OCI-LY7 (cell line): ENCODE data around the gene SCAMP2. TPM values are rescaled to one million over a fixed set of nuclear protein-coding genes. Genes with fewer than 3 reads are reported as not detected.

Source experiments
- BruUV-seq: library from RNA; stranded (reverse); fragments of 400-500 nt; replicated peaks from 2 replicates; lab custom pipeline; 2021; lab: Mats Ljungman, UMichigan
- CTCF ChIA-PET: fragments of 300-600 bp; sonication (Branson Sonifier 250); formaldehyde crosslinking; loops from one replicate; lab custom pipeline; 2022; ENCODE audit warnings: antibody characterized with exemption; ENCODE audit not compliant: unreplicated experiment; lab: Charles Lee
- POLR2A ChIA-PET: fragments of 300-600 bp; sonication (Branson Sonifier 250); formaldehyde crosslinking; loops from one replicate; lab custom pipeline; 2022; ENCODE audit warnings: antibody characterized with exemption; lab: Charles Lee
- DNase-seq: peaks from one replicate; pipeline ENCODE4 v3.0.0-alpha.2; 2015; ENCODE audit warnings: low spot score
- H2AFZ ChIP-seq: fragments of 200-600 bp; sonication (generic), shearing (Covaris generic); 2 replicates; pipeline ENCODE4 v1.6.1; 2014; ENCODE audit warnings: mild to moderate bottlenecking, antibody characterized with exemption, low read length, moderate library complexity
- H3K27ac ChIP-seq: fragments of 200-600 bp; sonication (generic); 2 replicates; pipeline ENCODE4 v1.5.1; 2014; ENCODE audit warnings: mixed run types, low read depth, mild to moderate bottlenecking, moderate library complexity, low read length, inconsistent platforms; ENCODE audit not compliant: poor library complexity, severe bottlenecking
- H3K36me3 ChIP-seq: fragments of 200-600 bp; sonication (generic); 2 replicates; pipeline ENCODE4 v1.6.1; 2014; ENCODE audit warnings: mild to moderate bottlenecking, antibody characterized with exemption, low read length, moderate library complexity, mixed read lengths; ENCODE audit not compliant: insufficient read depth
- H3K4me1 ChIP-seq: fragments of 200-600 bp; sonication (generic); 2 replicates; pipeline ENCODE4 v1.5.1; 2014; ENCODE audit warnings: mild to moderate bottlenecking, low read length; ENCODE audit not compliant: insufficient read depth, poor library complexity, severe bottlenecking
- H3K4me2 ChIP-seq: fragments of 200-600 bp; sonication (generic); 2 replicates; pipeline ENCODE4 v1.6.1; 2014; ENCODE audit warnings: mild to moderate bottlenecking, low read length
- H3K4me3 ChIP-seq: fragments of 200-600 bp; sonication (generic); 2 replicates; pipeline ENCODE4 v1.5.1; 2014; ENCODE audit warnings: mild to moderate bottlenecking, low read depth, low read length; ENCODE audit not compliant: poor library complexity, severe bottlenecking
- H3K79me2 ChIP-seq: fragments of 200-600 bp; sonication (generic); 2 replicates; pipeline ENCODE4 v1.6.1; 2016; ENCODE audit warnings: low read depth, mild to moderate bottlenecking, low read length, moderate library complexity, mixed read lengths; ENCODE audit not compliant: insufficient read depth
- H3K9me2 ChIP-seq: fragments of 200-600 bp; sonication (generic); 2 replicates; pipeline ENCODE4 v1.6.1; 2016; ENCODE audit warnings: mild to moderate bottlenecking, low read length, mixed read lengths; ENCODE audit not compliant: insufficient read depth
- H3K9me3 ChIP-seq: fragments of 200-600 bp; sonication (generic); 2 replicates; pipeline ENCODE4 v1.6.1; 2014; ENCODE audit warnings: mild to moderate bottlenecking, mixed run types, low read length, mixed read lengths
- H4K20me1 ChIP-seq: fragments of 200-600 bp; sonication (generic); 2 replicates; pipeline ENCODE4 v1.6.1; 2014; ENCODE audit warnings: mild to moderate bottlenecking, antibody characterized with exemption, low read length, moderate library complexity, mixed read lengths; ENCODE audit not compliant: insufficient read depth
- EZH2phosphoT487 ChIP-seq: fragments of 200-600 bp; sonication (generic); IDR thresholded peaks from 2 replicates; pipeline ENCODE4 v1.6.1; 2018; ENCODE audit warnings: low read depth, borderline replicate concordance, mild to moderate bottlenecking, mixed run types, antibody characterized with exemption, low read length, moderate library complexity, mixed read lengths
- intact Hi-C: fragments of 100-400 bp; cut with micrococcal nuclease; formaldehyde crosslinking; loops from one replicate; pipeline ENCODE4 v1.10.0; 2022; ENCODE audit not compliant: unreplicated experiment
- total RNA-seq, 2 experiments: library from RNA; depleted of rRNA in 1 of 2; stranded (reverse); fragments of >200 nt in 1 of 2; shearing (Covaris generic) in 1 of 2; gene quantifications; 2 replicates each; pipeline ENCODE4 v1.2.3, GENCODE V29; 2014 to 2022
- TF ChIP-seq, protein P1 (sequence below): fragments of 200-600 bp; sonication (generic); conservative IDR thresholded peaks from 2 replicates; pipeline ENCODE4 v1.5.1; 2014; ENCODE audit warnings: mild to moderate bottlenecking, antibody characterized with exemption, low read length, moderate library complexity, mixed read lengths

SCAMP2 gene
- total RNA-seq, 2 experiments from 2014 or later: 24.6 to 55.2 TPM

DNA sequence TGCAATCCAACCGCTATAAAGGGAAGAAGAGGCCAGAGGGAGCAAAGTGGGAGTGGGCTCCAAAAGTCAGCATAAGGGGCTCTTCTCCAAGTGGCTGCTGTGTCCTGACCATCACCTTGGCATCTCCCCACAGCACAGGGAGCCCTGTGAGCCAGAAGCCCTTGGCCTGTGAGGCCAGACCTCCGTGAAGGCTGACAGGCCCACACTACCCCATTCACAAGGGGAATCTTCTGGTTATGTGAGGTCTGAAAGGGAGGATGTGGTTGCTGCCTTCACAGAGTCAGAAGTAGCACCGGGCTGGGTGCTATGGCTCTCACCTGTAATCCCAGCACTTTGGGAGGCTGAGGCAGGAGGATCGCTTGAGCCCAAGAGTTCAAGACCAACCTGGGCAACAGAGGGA is 27.6 kb downstream of the SCAMP2 start:
- Histone ChIP-seq H3K36me3 (peaks cover 31% of the 10 kb centered on the region), H3K79me2 (no peaks in the 10 kb centered on the region), H3K4me3 (no peak overlapping the region), H3K27ac (peak overlapping the region; percentile 27), H4K20me1 (no peaks in the 10 kb centered on the region), H3K9me3 (no peaks in the 10 kb centered on the region), H3K9me2 (no peaks in the 10 kb centered on the region), H3K4me2 (no peak overlapping the region), H2AFZ (no peak overlapping the region), H3K4me1 (peaks cover 35% of the 10 kb centered on the region)
- intact Hi-C loops: no loop called here
- ChIA-PET CTCF (no interaction called here), POLR2A (no interaction called here)
- no TSS peak for BruUV-seq
- no peak for DNase-seq
- TF ChIP-seq, protein P1, sequence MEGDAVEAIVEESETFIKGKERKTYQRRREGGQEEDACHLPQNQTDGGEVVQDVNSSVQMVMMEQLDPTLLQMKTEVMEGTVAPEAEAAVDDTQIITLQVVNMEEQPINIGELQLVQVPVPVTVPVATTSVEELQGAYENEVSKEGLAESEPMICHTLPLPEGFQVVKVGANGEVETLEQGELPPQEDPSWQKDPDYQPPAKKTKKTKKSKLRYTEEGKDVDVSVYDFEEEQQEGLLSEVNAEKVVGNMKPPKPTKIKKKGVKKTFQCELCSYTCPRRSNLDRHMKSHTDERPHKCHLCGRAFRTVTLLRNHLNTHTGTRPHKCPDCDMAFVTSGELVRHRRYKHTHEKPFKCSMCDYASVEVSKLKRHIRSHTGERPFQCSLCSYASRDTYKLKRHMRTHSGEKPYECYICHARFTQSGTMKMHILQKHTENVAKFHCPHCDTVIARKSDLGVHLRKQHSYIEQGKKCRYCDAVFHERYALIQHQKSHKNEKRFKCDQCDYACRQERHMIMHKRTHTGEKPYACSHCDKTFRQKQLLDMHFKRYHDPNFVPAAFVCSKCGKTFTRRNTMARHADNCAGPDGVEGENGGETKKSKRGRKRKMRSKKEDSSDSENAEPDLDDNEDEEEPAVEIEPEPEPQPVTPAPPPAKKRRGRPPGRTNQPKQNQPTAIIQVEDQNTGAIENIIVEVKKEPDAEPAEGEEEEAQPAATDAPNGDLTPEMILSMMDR: no peak
- no peak for TF ChIP-seq EZH2phosphoT487

DNA sequence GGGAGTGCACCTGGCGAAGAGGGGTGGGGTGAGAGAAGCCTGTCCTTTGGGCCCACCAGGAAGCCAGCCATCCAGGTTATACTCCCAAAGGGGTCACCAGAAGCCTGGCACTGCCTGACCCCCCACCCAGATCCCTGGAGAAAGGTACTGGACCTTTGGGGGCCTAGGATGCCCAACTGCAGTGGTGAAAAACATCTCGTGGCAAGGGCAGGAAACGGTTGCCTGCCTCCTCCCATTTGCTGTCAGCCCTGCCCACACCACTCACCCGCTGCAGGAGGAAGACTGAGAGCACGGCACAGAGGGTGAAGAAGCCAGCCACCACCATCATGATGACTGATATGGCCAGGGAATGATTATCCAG is 28.0 kb downstream of the SCAMP2 start:
- ChIA-PET POLR2A (interaction anchor here (0.7 to 1.0 kb wide), 2 partner anchors 25 to 30 kb away, joined by 3 read pairs; no protein-coding TSS in a partner anchor), CTCF (interaction anchor here (0.6 kb wide), 1 partner anchor 51 kb away, joined by 3 read pairs; no protein-coding TSS in a partner anchor)
- Histone ChIP-seq H3K79me2 (no peaks in the 10 kb centered on the region), H3K36me3 (peaks cover 27% of the 10 kb centered on the region), H4K20me1 (no peaks in the 10 kb centered on the region), H3K9me2 (no peaks in the 10 kb centered on the region), H3K27ac (peak overlapping the region; percentile 27), H3K4me2 (no peak overlapping the region), H3K9me3 (no peaks in the 10 kb centered on the region), H3K4me1 (peaks cover 35% of the 10 kb centered on the region), H3K4me3 (no peak overlapping the region), H2AFZ (no peak overlapping the region)
- TF ChIP-seq EZH2phosphoT487: no peak
- TF ChIP-seq, protein P1: no peak
- no TSS peak for BruUV-seq
- no peak for DNase-seq
- intact Hi-C loops: no loop called here
